Type B pancreatic cell (in vitro differentiated cells): ENCODE data around the gene SNX5. TPM values are rescaled to one million over a fixed set of nuclear protein-coding genes. Genes with fewer than 3 reads are reported as not detected.

ENCODE experiments used
- DNase-seq: peaks from one replicate; pipeline ENCODE4 v3.0.0; 2021; ENCODE audit warnings: mixed read lengths; ENCODE audit not compliant: unreplicated experiment; ENCODE audit errors: extremely low spot score
- H3K27ac Mint-ChIP-seq: 2 replicates; pipeline ENCODE4 v1.8.0; 2021; ENCODE audit warnings: mild to moderate bottlenecking, mixed read lengths
- H3K27me3 Mint-ChIP-seq: 2 replicates; pipeline ENCODE4 v1.8.0; 2021; ENCODE audit warnings: mixed read lengths
- H3K36me3 Mint-ChIP-seq: 2 replicates; pipeline ENCODE4 v1.8.0; 2021; ENCODE audit warnings: mixed read lengths
- H3K4me1 Mint-ChIP-seq: one replicate; pipeline ENCODE4 v1.8.0; 2021; ENCODE audit warnings: mixed read lengths; ENCODE audit not compliant: unreplicated experiment
- H3K4me3 Mint-ChIP-seq: 2 replicates; pipeline ENCODE4 v1.8.0; 2021; ENCODE audit warnings: mild to moderate bottlenecking, mixed read lengths
- H3K9me3 Mint-ChIP-seq: 2 replicates; pipeline ENCODE4 v1.8.0; 2021; ENCODE audit warnings: mixed read lengths
- CTCF ChIP-seq: fragments of 200-600 bp; sonication (generic); conservative IDR thresholded peaks from 2 replicates; pipeline ENCODE4 v1.5.0; 2021; ENCODE audit warnings: antibody characterized with exemption, mild to moderate bottlenecking
- total RNA-seq: library from RNA; stranded (reverse); gene quantifications from 2 replicates; pipeline ENCODE4 v1.2.1, GENCODE V29; 2021; ENCODE audit warnings: low replicate concordance

The SNX5 gene
- total RNA-seq, 1 donor from 2014 or later = 115 TPM

GRCh38 chr20:17910828-17911294 is 57.7 kb downstream of the SNX5 start:
- no peaks in the 10 kb centered on the region for H3K36me3 Mint-ChIP-seq
- no peak overlapping the region for H3K4me3 Mint-ChIP-seq
- H3K4me1 Mint-ChIP-seq = peaks cover 14% of the 10 kb centered on the region
- DNase-seq = no peak
- no peak overlapping the region for H3K27ac Mint-ChIP-seq
- no peaks in the 10 kb centered on the region for H3K27me3 Mint-ChIP-seq
- no peak for TF ChIP-seq CTCF
- no peaks in the 10 kb centered on the region for H3K9me3 Mint-ChIP-seq

- no peaks in the 10 kb centered on the region for H3K36me3 Mint-ChIP-seq
- no peaks in the 10 kb centered on the region for H3K27me3 Mint-ChIP-seq
- no peak overlapping the region for H3K27ac Mint-ChIP-seq
- no peaks in the 10 kb centered on the region for H3K9me3 Mint-ChIP-seq
- peaks cover 14% of the 10 kb centered on the region for H3K4me1 Mint-ChIP-seq
- no peak overlapping the region for H3K4me3 Mint-ChIP-seq
- DNase-seq = no peak
- no peak for TF ChIP-seq CTCF
Observed at GRCh38 chr20:17909869-17910321, 58.7 kb downstream of the SNX5 start.

- Mint-ChIP-seq H3K4me3 (no peak overlapping the region), H3K4me1 (peaks cover 9% of the 10 kb centered on the region), H3K9me3 (no peaks in the 10 kb centered on the region), H3K36me3 (no peaks in the 10 kb centered on the region), H3K27ac (no peak overlapping the region), H3K27me3 (peaks cover 3% of the 10 kb centered on the region)
- no peak for DNase-seq
- no peak for TF ChIP-seq CTCF
Observed at GRCh38 chr20:17905544-17905943, 63.0 kb downstream of the SNX5 start.

GRCh38 chr20:17904027-17904426 is 64.6 kb downstream of the SNX5 start:
- TF ChIP-seq CTCF = no peak
- Mint-ChIP-seq H3K9me3 (no peaks in the 10 kb centered on the region), H3K4me3 (no peak overlapping the region)

GRCh38 chr20:17902531-17903083 is 66.0 kb downstream of the SNX5 start:
- DNase-seq = no peak
- peaks cover 5% of the 10 kb centered on the region for H3K9me3 Mint-ChIP-seq
- H3K36me3 Mint-ChIP-seq = no peaks in the 10 kb centered on the region
- H3K27me3 Mint-ChIP-seq = peaks cover 6% of the 10 kb centered on the region
- H3K4me1 Mint-ChIP-seq = peaks cover 4% of the 10 kb centered on the region
- no peak for TF ChIP-seq CTCF
- no peak overlapping the region for H3K4me3 Mint-ChIP-seq
- no peak overlapping the region for H3K27ac Mint-ChIP-seq

More at GRCh38 chr20:17904027-17904426, 64.6 kb downstream of the SNX5 start:
- H3K36me3 Mint-ChIP-seq = no peaks in the 10 kb centered on the region
- no peak overlapping the region for H3K27ac Mint-ChIP-seq
- peaks cover 3% of the 10 kb centered on the region for H3K27me3 Mint-ChIP-seq
- DNase-seq = no peak
- peaks cover 1% of the 10 kb centered on the region for H3K4me1 Mint-ChIP-seq
